ENCODE data around the gene MS4A4A.

Gene MS4A4A

DNA sequence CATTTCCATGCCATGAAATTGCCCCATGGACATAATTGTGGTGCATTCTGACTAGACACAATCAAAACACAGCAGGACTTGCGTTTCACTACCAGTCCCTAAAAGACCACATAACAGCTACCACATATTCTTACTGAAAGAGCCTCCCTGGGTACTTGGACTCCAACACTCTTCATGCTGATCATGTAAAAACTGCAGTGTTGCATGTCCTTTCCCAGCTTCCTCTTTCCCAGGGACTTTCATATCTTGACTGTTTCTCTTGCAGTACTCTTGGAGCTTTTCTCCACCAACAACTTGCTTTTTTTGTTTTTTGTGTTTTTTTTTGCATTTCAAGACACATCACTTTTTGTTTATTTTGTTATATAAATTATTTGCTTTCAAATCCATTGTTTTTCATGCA lies 69.5 kb downstream of the MS4A4A start:
- no peak for DNase-seq (ENCODE audit: low read depth)

DNA sequence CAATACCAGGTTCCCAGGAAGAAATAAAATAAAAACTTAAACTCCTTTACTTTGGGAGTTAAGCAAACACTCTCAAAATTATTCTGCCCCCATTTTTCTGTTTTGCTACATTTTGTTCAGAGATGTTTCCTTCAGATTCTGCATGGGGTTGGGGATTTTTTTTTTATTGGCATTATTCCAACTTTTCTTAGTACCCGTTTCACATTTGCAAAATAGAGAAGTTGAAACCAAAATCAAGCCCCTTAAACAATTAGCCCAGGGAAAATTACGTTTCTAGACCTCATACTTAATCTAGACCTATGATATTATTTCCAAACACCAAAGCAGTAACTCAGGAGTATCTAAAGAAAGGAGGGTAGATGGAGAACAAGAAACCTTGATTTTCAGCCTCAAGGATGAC lies 77.3 kb downstream of the MS4A4A start:
- DNase-seq (ENCODE audit: low read depth): no peak
